ENCODE measurements around the gene SPR. TPM values are rescaled to one million over a fixed set of nuclear protein-coding genes. Genes with fewer than 3 reads are reported as not detected.
A peak's percentile ranks its signal among the peaks of the same experiment; 100 is the strongest.

SPR gene
- total RNA-seq, 6 experiments from 2014 or later = 48.6 to 90.2 (median 68.5) TPM

DNA sequence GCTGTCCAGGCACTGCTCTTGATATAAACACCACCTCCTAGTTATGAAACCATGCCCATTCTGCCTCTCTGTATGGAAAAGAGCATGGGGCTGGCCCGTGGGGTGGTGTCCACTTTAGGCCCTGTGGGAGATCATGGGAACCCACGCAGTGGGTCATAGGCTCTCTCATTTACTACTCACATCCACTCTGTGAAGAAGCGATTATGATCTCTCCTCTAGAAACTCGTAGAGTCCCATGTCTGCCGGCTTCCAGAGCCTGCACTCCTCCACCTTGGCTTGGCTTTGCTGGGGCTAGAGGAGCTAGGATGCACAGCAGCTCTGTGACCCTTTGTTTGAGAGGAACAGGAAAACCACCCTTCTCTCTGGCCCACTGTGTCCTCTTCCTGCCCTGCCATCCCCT lies 46.0 kb downstream of the SPR start:
- 67% methylated on average over 1 of the region's 5 CpGs for WGBS (ENCODE audit: insufficient coverage, low coverage, low lambda C conversion rate, missing lambda C conversion rate)
- H3K27me3 ChIP-seq = no peaks in the 10 kb centered on the region
- H3K4me1 ChIP-seq = no peaks in the 10 kb centered on the region
- intact Hi-C loops (cut with DNase I) = no loop called here
- no peaks in the 10 kb centered on the region for H3K9me3 ChIP-seq
- ATAC-seq = no peak
- H3K36me3 ChIP-seq = no peaks in the 10 kb centered on the region
- DNase-seq = peak in 1 of 3 donors; percentile 7
- H3K4me3 ChIP-seq = no peak overlapping the region
- H3K27ac ChIP-seq = no peak overlapping the region
- TF ChIP-seq, protein P1, sequence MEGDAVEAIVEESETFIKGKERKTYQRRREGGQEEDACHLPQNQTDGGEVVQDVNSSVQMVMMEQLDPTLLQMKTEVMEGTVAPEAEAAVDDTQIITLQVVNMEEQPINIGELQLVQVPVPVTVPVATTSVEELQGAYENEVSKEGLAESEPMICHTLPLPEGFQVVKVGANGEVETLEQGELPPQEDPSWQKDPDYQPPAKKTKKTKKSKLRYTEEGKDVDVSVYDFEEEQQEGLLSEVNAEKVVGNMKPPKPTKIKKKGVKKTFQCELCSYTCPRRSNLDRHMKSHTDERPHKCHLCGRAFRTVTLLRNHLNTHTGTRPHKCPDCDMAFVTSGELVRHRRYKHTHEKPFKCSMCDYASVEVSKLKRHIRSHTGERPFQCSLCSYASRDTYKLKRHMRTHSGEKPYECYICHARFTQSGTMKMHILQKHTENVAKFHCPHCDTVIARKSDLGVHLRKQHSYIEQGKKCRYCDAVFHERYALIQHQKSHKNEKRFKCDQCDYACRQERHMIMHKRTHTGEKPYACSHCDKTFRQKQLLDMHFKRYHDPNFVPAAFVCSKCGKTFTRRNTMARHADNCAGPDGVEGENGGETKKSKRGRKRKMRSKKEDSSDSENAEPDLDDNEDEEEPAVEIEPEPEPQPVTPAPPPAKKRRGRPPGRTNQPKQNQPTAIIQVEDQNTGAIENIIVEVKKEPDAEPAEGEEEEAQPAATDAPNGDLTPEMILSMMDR (IDR thresholded peaks at IDR 0.05) = no peak
- TF ChIP-seq POLR2A (IDR thresholded peaks at IDR 0.05) = no peak

DNA sequence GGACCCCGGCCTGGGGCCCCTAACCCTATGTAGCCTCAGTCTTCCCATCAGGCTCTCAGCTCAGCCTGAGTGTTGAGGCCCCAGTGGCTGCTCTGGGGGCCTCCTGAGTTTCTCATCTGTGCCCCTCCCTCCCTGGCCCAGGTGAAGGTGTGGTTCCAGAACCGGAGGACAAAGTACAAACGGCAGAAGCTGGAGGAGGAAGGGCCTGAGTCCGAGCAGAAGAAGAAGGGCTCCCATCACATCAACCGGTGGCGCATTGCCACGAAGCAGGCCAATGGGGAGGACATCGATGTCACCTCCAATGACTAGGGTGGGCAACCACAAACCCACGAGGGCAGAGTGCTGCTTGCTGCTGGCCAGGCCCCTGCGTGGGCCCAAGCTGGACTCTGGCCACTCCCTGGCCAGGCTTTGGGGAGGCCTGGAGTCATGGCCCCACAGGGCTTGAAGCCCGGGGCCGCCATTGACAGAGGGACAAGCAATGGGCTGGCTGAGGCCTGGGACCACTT lies 46.5 kb downstream of the SPR start:
- no peak for TF ChIP-seq POLR2A (IDR thresholded peaks at IDR 0.05)
- TF ChIP-seq, protein P1 (IDR thresholded peaks at IDR 0.05) = no peak

DNA sequence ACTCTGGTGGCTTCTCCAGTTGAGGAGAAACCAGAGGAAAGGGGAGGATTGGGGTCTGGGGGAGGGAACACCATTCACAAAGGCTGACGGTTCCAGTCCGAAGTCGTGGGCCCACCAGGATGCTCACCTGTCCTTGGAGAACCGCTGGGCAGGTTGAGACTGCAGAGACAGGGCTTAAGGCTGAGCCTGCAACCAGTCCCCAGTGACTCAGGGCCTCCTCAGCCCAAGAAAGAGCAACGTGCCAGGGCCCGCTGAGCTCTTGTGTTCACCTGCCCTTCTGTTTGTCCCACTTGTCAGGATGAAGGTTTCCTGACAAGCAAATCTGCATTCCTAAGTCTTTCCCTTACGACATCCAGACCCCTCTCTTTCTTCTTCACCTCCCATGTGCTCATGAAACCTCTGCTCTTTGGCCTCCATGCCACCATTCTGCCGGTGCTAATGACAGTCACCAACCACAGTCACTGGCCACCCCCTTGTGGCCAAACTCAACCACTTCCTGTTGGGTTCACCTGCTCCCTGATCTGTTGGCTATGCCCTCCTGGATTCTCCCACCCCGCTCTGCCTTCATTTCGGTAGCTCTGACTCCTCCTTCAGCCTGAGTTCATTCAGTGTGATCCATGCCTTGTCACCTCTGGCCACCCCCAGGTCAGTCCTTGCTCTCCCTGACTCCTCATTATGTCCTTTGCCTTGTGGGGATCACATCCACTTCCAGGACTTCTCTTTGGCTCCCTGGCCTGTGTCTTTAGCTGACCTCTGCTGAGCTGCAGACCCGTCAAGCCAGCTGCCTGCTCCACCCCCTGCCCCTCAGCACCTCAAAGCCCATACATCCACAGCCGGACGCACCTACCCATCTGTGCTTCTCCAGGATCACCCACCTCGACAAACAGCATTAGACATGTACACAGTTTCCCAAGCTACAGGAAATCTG lies 47.7 kb downstream of the SPR start:
- peak; percentile 37 to 57 (median 46) for ATAC-seq
- intact Hi-C loops (cut with DNase I) = no loop called here
- no peaks in the 10 kb centered on the region for H3K36me3 ChIP-seq
- no peaks in the 10 kb centered on the region for H3K4me1 ChIP-seq
- H3K4me3 ChIP-seq = no peak overlapping the region
- no peak overlapping the region for H3K27ac ChIP-seq
- DNase-seq = peak in 2 of 3 donors; percentile 35 to 48
- no peaks in the 10 kb centered on the region for H3K9me3 ChIP-seq
- H3K27me3 ChIP-seq = no peaks in the 10 kb centered on the region
- WGBS (ENCODE audit: insufficient coverage, low coverage, low lambda C conversion rate, missing lambda C conversion rate) = 74% methylated on average over 5 of the region's 14 CpGs
- TF ChIP-seq POLR2A (IDR thresholded peaks at IDR 0.05) = no peak
- TF ChIP-seq, protein P1 (IDR thresholded peaks at IDR 0.05) = peak; percentile 25 to 39 (median 29)

More for the DNA sequence above, 46.5 kb downstream of the SPR start:
- Histone ChIP-seq H3K4me1 (no peaks in the 10 kb centered on the region), H3K4me3 (no peak overlapping the region), H3K36me3 (no peaks in the 10 kb centered on the region), H3K27ac (no peak overlapping the region), H3K27me3 (no peaks in the 10 kb centered on the region), H3K9me3 (no peaks in the 10 kb centered on the region)
- 67% methylated on average over 1 of the region's 12 CpGs for WGBS (ENCODE audit: insufficient coverage, low coverage, low lambda C conversion rate, missing lambda C conversion rate)
- DNase-seq (peak in 2 of 3 donors; percentile 12 to 42), ATAC-seq (no peak)
- intact Hi-C loops (cut with DNase I) = no loop called here

DNA sequence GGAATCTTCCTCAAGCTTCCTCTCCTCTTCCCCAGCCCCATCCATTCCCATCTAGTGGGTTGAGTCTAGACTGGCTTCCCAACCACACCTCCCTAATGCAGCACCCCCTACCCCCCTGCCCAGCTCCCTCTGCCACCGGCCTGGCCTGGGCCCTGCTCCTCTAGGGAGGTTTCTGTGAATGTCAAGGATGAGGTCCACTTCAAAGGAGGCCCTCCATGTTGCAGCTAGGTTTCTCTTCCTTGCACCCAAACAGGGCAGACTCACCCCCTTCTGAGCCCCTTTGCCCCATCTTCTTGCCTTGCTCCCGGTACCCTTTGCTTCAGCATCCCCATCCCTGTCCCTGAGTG lies 48.4 kb downstream of the SPR start:
- H3K4me1 ChIP-seq = no peaks in the 10 kb centered on the region
- no peaks in the 10 kb centered on the region for H3K36me3 ChIP-seq
- DNase-seq (peak in 2 of 3 donors; percentile 13 to 26), ATAC-seq (no peak)
- no peak for TF ChIP-seq POLR2A (IDR thresholded peaks at IDR 0.05)
- TF ChIP-seq, protein P1 (IDR thresholded peaks at IDR 0.05) = no peak
- no peak overlapping the region for H3K4me3 ChIP-seq
- H3K9me3 ChIP-seq = no peaks in the 10 kb centered on the region
- WGBS (ENCODE audit: insufficient coverage, low coverage, low lambda C conversion rate, missing lambda C conversion rate) = 100% methylated on average over 1 of the region's 2 CpGs
- intact Hi-C loops (cut with DNase I) = no loop called here
- no peaks in the 10 kb centered on the region for H3K27me3 ChIP-seq
- no peak overlapping the region for H3K27ac ChIP-seq

All from right lobe of liver (tissue), 6 donors.